ENCODE data around the gene CNTN1. TPM values are rescaled to one million over a fixed set of nuclear protein-coding genes. Genes with fewer than 3 reads are reported as not detected.

The CNTN1 gene
- total and polyA plus RNA-seq, 10 of the 15 experiments (the other 5 are each of a cell fraction or from before 2014, with no cell fraction given): 0.06 to 0.14 TPM; not detected in 8

DNA sequence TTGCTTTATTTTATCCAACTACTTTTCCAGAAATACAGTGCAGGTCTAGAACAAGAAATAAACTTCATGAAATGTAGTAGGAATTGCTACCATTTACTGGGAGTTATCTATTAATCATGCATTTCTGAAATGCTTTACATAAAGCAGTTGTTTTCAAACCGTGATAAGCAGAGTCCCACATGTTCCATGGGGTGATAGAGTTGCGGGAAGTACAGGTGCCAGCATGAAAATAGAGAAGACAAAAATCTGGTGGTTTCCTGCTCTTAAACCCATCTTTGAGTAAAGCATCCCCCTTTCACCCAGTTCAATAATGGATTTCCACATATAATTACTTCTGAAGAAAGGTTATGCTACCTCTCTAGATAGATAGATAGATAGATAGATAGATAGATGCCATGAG is 372.2 kb downstream of the CNTN1 start:
- Histone ChIP-seq H4K20me1 (ENCODE audit: control insufficient read depth, insufficient read depth) (no peaks in the 10 kb centered on the region), H2AFZ (ENCODE audit: control insufficient read depth, low read depth, low read length) (no peak overlapping the region), H3K9me3 (replicated peaks; ENCODE audit: control insufficient read depth, insufficient read depth, low read length) (no peaks in the 10 kb centered on the region), H3K9ac (ENCODE audit: control insufficient read depth, insufficient read depth, low read length) (no peak overlapping the region), H3K79me2 (ENCODE audit: control insufficient read depth, insufficient read depth, low read length) (no peaks in the 10 kb centered on the region), H3K4me2 (ENCODE audit: control insufficient read depth, insufficient read depth) (no peak overlapping the region), H3K27me3 (replicated peaks in 1 of 2; ENCODE audit: control insufficient read depth in 2 of 2, insufficient read depth in 2 of 2, low read length in 1 of 2) (no peaks in the 10 kb centered on the region), H3K4me3 (no peak overlapping the region), H3K27ac (ENCODE audit: control insufficient read depth, insufficient read depth) (no peak overlapping the region), H3K36me3 (ENCODE audit: control insufficient read depth in 2 of 2, insufficient read depth in 2 of 2, low read length in 1 of 2) (no peaks in the 10 kb centered on the region), H3K4me1 (ENCODE audit: control insufficient read depth, insufficient read depth, low read length) (no peaks in the 10 kb centered on the region)
- RAD21 ChIA-PET (ENCODE audit: unreplicated experiment): no interaction called here
- in situ Hi-C loops (cut with MboI): no loop called here
- intact Hi-C loops (cut with micrococcal nuclease; ENCODE audit: unreplicated experiment): no loop called here
- no peak for DNase-seq (ENCODE audit: low read depth, low spot score)
- 11% methylated on average over 2 of the region's 2 CpGs for WGBS (ENCODE audit: insufficient coverage, insufficient replicate concordance, low lambda C conversion rate, missing lambda C conversion rate)
- TF ChIP-seq GATAD2B (conservative IDR thresholded peaks at IDR 0.05; ENCODE audit: low read depth): no peak
- no peak for TF ChIP-seq FOS (IDR thresholded peaks at IDR 0.05; ENCODE audit: borderline replicate concordance, extremely low read depth, insufficient read length)
- no peak for TF ChIP-seq ZBED1 (IDR thresholded peaks at IDR 0.05; ENCODE audit: borderline replicate concordance)
- TF ChIP-seq, protein P1, sequence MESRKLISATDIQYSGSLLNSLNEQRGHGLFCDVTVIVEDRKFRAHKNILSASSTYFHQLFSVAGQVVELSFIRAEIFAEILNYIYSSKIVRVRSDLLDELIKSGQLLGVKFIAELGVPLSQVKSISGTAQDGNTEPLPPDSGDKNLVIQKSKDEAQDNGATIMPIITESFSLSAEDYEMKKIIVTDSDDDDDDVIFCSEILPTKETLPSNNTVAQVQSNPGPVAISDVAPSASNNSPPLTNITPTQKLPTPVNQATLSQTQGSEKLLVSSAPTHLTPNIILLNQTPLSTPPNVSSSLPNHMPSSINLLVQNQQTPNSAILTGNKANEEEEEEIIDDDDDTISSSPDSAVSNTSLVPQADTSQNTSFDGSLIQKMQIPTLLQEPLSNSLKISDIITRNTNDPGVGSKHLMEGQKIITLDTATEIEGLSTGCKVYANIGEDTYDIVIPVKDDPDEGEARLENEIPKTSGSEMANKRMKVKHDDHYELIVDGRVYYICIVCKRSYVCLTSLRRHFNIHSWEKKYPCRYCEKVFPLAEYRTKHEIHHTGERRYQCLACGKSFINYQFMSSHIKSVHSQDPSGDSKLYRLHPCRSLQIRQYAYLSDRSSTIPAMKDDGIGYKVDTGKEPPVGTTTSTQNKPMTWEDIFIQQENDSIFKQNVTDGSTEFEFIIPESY (IDR thresholded peaks at IDR 0.05): no peak
- TF ChIP-seq CREB1 (IDR thresholded peaks at IDR 0.05; ENCODE audit: low read depth): no peak
- FAIRE-seq: no peak
- CTCF ChIA-PET: no interaction called here
- ATAC-seq: no peak
- BruUV-seq (replicated peaks): no TSS peak
- POLR2A ChIA-PET: no interaction called here
- SMC1A ChIA-PET (ENCODE audit: uncharacterized antibody, unreplicated experiment): interaction anchor here (0.9 kb wide), 1 partner anchor 12 kb away, joined by 4 read pairs; no protein-coding TSS in a partner anchor

DNA sequence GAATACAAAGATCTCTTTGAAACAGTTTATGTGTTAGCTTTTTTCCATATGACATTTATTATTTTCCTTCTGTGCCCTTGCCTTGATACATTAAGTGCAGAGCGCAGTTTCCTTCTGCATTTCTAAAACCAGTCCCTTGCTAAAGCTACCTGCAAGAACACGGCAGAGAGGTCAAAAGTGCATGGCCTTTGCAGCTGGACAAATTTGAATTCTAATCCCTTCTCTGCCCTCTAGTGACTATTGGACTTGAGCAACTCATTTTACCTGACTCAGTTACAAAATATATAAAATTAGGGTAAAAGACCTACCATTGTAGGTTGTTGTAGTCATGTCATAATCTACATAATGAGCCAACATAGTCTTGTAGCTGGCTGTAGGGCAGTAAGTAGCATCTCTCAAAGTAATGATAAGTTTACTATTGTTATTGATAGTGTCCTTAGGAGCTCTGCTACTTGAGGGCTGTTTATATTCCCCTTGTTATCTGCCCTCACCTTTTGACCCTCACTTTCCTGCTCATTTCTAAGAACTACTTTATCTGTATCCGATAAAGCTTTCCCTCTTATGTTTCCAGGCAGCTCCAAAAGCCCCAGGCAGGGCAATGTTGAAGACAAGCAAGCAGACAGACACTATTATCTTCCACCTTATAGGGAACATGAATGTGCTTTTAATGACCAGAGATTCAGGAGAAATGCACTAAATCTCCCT is 375.9 kb downstream of the CNTN1 start:
- Histone ChIP-seq H3K27ac (ENCODE audit: control insufficient read depth, insufficient read depth) (no peak overlapping the region), H3K4me2 (ENCODE audit: control insufficient read depth, insufficient read depth) (no peak overlapping the region), H3K9me3 (replicated peaks; ENCODE audit: control insufficient read depth, insufficient read depth, low read length) (no peaks in the 10 kb centered on the region), H3K9ac (ENCODE audit: control insufficient read depth, insufficient read depth, low read length) (no peak overlapping the region), H3K36me3 (ENCODE audit: control insufficient read depth in 2 of 2, insufficient read depth in 2 of 2, low read length in 1 of 2) (no peaks in the 10 kb centered on the region), H3K4me3 (no peak overlapping the region), H2AFZ (ENCODE audit: control insufficient read depth, low read depth, low read length) (no peak overlapping the region), H3K27me3 (replicated peaks in 1 of 2; ENCODE audit: control insufficient read depth in 2 of 2, insufficient read depth in 2 of 2, low read length in 1 of 2) (no peaks in the 10 kb centered on the region), H4K20me1 (ENCODE audit: control insufficient read depth, insufficient read depth) (no peaks in the 10 kb centered on the region), H3K4me1 (ENCODE audit: control insufficient read depth, insufficient read depth, low read length) (no peaks in the 10 kb centered on the region), H3K79me2 (ENCODE audit: control insufficient read depth, insufficient read depth, low read length) (no peaks in the 10 kb centered on the region)
- WGBS (ENCODE audit: insufficient coverage, insufficient replicate concordance, low lambda C conversion rate, missing lambda C conversion rate): 18% methylated on average over 3 of the region's 3 CpGs
- ChIA-PET POLR2A (no interaction called here), CTCF (interaction anchor here (0.6 to 1.0 kb wide), 2 partner anchors 9 to 955 kb away, joined by 3 read pairs; no protein-coding TSS in a partner anchor), SMC1A (ENCODE audit: uncharacterized antibody, unreplicated experiment) (no interaction called here), RAD21 (ENCODE audit: unreplicated experiment) (no interaction called here)
- no TSS peak for BruUV-seq (replicated peaks)
- ATAC-seq (no peak), DNase-seq (ENCODE audit: low read depth, low spot score) (no peak), FAIRE-seq (no peak)
- intact Hi-C loops (cut with micrococcal nuclease; ENCODE audit: unreplicated experiment) (no loop called here), in situ Hi-C loops (cut with MboI) (no loop called here)
- TF ChIP-seq MYC (IDR thresholded peaks at IDR 0.05; ENCODE audit: insufficient read depth, insufficient read length, insufficient replicate concordance, low read length, severe bottlenecking) (no peak), CHD4 (IDR thresholded peaks at IDR 0.05) (no peak), RUNX3 (IDR thresholded peaks at IDR 0.05; ENCODE audit: low read length) (no peak), TARDBP (IDR thresholded peaks at IDR 0.05; ENCODE audit: borderline replicate concordance) (no peak), GABPA (IDR thresholded peaks at IDR 0.05; ENCODE audit: low read depth) (no peak), TCF3 (IDR thresholded peaks at IDR 0.05; ENCODE audit: borderline replicate concordance, insufficient read depth, low read depth, low read length) (no peak), SREBF1 (IDR thresholded peaks at IDR 0.05; ENCODE audit: low read length) (no peak), RCOR1 (conservative IDR thresholded peaks at IDR 0.05; ENCODE audit: low read depth, low read length) (no peak)
- TF ChIP-seq, protein P2, sequence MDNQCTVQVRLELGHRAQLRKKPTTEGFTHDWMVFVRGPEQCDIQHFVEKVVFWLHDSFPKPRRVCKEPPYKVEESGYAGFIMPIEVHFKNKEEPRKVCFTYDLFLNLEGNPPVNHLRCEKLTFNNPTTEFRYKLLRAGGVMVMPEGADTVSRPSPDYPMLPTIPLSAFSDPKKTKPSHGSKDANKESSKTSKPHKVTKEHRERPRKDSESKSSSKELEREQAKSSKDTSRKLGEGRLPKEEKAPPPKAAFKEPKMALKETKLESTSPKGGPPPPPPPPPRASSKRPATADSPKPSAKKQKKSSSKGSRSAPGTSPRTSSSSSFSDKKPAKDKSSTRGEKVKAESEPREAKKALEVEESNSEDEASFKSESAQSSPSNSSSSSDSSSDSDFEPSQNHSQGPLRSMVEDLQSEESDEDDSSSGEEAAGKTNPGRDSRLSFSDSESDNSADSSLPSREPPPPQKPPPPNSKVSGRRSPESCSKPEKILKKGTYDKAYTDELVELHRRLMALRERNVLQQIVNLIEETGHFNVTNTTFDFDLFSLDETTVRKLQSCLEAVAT (IDR thresholded peaks at IDR 0.05): no peak
